K562 (cell line): ENCODE data around the gene HDAC10. TPM values are rescaled to one million over a fixed set of nuclear protein-coding genes. Genes with fewer than 3 reads are reported as not detected.

Experiments used
- ATAC-seq: fragments of 200-7000 bp; cut with Tn5 transposase; 3 replicates; pipeline ENCODE4 v1.9.1; 2020; ENCODE audit warnings: moderate library complexity
- BruUV-seq: library from RNA; stranded (reverse); fragments of 400-500 nt; replicated peaks from 2 replicates; lab custom pipeline; 2021; lab: Mats Ljungman, UMichigan
- CTCF ChIA-PET: fragments of 300-600 bp; formaldehyde crosslinking; extraction: SDS; loops from one replicate; lab custom pipeline; 2021; ENCODE audit warnings: low intra/inter-chr PET ratio; lab: Yijun Ruan, JAX
- POLR2A ChIA-PET: fragments of 300-600, 350-650 bp; sonication (Branson Sonifier 250); formaldehyde crosslinking; extraction: SDS; loops from one replicate; lab custom pipeline; 2021; ENCODE audit warnings: antibody characterized with exemption, inconsistent platforms; lab: Yijun Ruan, JAX
- DNase-seq, 4 experiments: peaks; one replicate each; pipeline versions ENCODE4 v3.0.0 to v3.0.0-alpha.2; 2011 to 2018; ENCODE audit warnings: low spot score in 3 of 4, mixed read lengths in 3 of 4; ENCODE audit errors: extremely low read depth in 1 of 4
- FAIRE-seq: peaks from 2 replicates; lab custom pipeline; 2011; peaks lifted over from hg19 to GRCh38; lab: Jason Lieb, UNC
- H2AFZ ChIP-seq: 2 replicates; pipeline ENCODE4 v1.6.0; 2011; ENCODE audit warnings: low read depth, low read length, control low read depth, inconsistent platforms
- H3K27ac ChIP-seq: fragments of 200-600 bp; 3 replicates; pipeline ENCODE4 v1.8.0; 2011; ENCODE audit warnings: low read depth, mild to moderate bottlenecking, control low read depth, inconsistent platforms, low read length, moderate library complexity, mixed read lengths; ENCODE audit errors: extremely low read depth
- H3K27me3 ChIP-seq, 2 experiments: fragments of 300-600 bp in 1 of 2; 2 replicates in 1 of 2; 3 replicates in 1 of 2; pipeline versions ENCODE4 v1.6.0 to v1.8.0; 2011; ENCODE audit warnings: inconsistent platforms in 2 of 2, low read length in 2 of 2, mild to moderate bottlenecking in 1 of 2, mixed read lengths in 1 of 2, moderate library complexity in 1 of 2; ENCODE audit not compliant: control insufficient read depth in 2 of 2, insufficient read depth in 2 of 2
- H3K36me3 ChIP-seq: fragments of 300-600 bp; 3 replicates; pipeline ENCODE4 v1.8.0; 2011; ENCODE audit warnings: mild to moderate bottlenecking, low read length, inconsistent platforms; ENCODE audit not compliant: control insufficient read depth, insufficient read depth
- H3K4me1 ChIP-seq, 2 experiments: fragments of 200-600 bp in 1 of 2; replicated peaks in 1 of 2; 2 replicates in 1 of 2; 3 replicates in 1 of 2; pipeline versions ENCODE4 v1.5.1 to v1.8.0; 2011; ENCODE audit warnings: inconsistent platforms in 2 of 2, low read length in 2 of 2, mild to moderate bottlenecking in 1 of 2, mixed read lengths in 1 of 2, moderate library complexity in 1 of 2; ENCODE audit not compliant: control insufficient read depth in 2 of 2, insufficient read depth in 2 of 2
- H3K4me2 ChIP-seq: 2 replicates; pipeline ENCODE4 v1.6.1; 2011; ENCODE audit warnings: low read length, control low read depth, inconsistent platforms, mixed read lengths; ENCODE audit not compliant: insufficient read depth
- H3K4me3 ChIP-seq: fragments of 200-600 bp; sonication (generic), shearing (Covaris generic); 2 replicates; pipeline ENCODE4 v1.5.1; 2016; ENCODE audit warnings: control low read depth, inconsistent platforms
- H3K79me2 ChIP-seq: fragments of 200-600 bp; 3 replicates; pipeline ENCODE4 v1.8.0; 2011; ENCODE audit warnings: low read length, inconsistent platforms; ENCODE audit not compliant: control insufficient read depth, insufficient read depth
- H3K9ac ChIP-seq, 2 experiments: 2 replicates each; pipeline versions ENCODE4 v1.6.0 to v1.6.1; 2011; ENCODE audit warnings: low read depth in 2 of 2, low read length in 2 of 2, control low read depth in 1 of 2, inconsistent platforms in 1 of 2, mild to moderate bottlenecking in 1 of 2, mixed read lengths in 1 of 2; ENCODE audit not compliant: insufficient read depth in 1 of 2
- H3K9me1 ChIP-seq: one replicate; pipeline ENCODE4 v1.6.0; 2011; ENCODE audit warnings: inconsistent platforms, mild to moderate bottlenecking, low read length, moderate library complexity; ENCODE audit not compliant: control insufficient read depth, insufficient read depth
- H3K9me3 ChIP-seq: replicated peaks from 2 replicates; pipeline ENCODE4 v1.5.1; 2011; ENCODE audit warnings: low read depth, low read length, inconsistent platforms; ENCODE audit not compliant: control insufficient read depth, insufficient read depth
- H4K20me1 ChIP-seq: replicated peaks from 2 replicates; pipeline ENCODE4 v1.6.1; 2011; ENCODE audit warnings: low read length, inconsistent platforms, mixed read lengths; ENCODE audit not compliant: control insufficient read depth, insufficient read depth
- ATF6 ChIP-seq: sonication (generic); formaldehyde crosslinking; IDR thresholded peaks from 2 replicates; pipeline ENCODE4 v1.4.0; 2020; ENCODE audit warnings: mild to moderate bottlenecking, missing genetic modification reagents
- CAMTA2 ChIP-seq: fragments of 250-450 bp; sonication (Bioruptor Pico); conservative IDR thresholded peaks from 2 replicates; pipeline ENCODE4 v1.5.1; 2022
- CBX2 ChIP-seq: fragments of 200-600 bp; sonication (generic); IDR thresholded peaks from one replicate; pipeline ENCODE4 v1.6.1; 2012; ENCODE audit warnings: mild to moderate bottlenecking, low read length, inconsistent platforms; ENCODE audit not compliant: insufficient read depth, poor library complexity, severe bottlenecking
- GMEB1 ChIP-seq: fragments of 250-450 bp; sonication (Bioruptor Pico); IDR thresholded peaks from 2 replicates; pipeline ENCODE4 v1.4.0; 2020; ENCODE audit warnings: mild to moderate bottlenecking
- HIVEP1 ChIP-seq: fragments of 250-450 bp; sonication (Bioruptor Pico); IDR thresholded peaks from 2 replicates; pipeline ENCODE4 v1.4.0; 2020; ENCODE audit warnings: mild to moderate bottlenecking
- PHF20 ChIP-seq: fragments of 450-650 bp; IDR thresholded peaks from 2 replicates; pipeline ENCODE4 v1.6.1; 2018; ENCODE audit not compliant: partially characterized antibody
- RBM25 ChIP-seq: fragments of 200-400 bp; formaldehyde crosslinking; IDR thresholded peaks from 2 replicates; pipeline ENCODE4 v1.6.1; 2018; ENCODE audit warnings: low read length, low read depth, moderate library complexity; ENCODE audit not compliant: severe bottlenecking
- RERE ChIP-seq: sonication (generic); formaldehyde crosslinking; IDR thresholded peaks from 2 replicates; pipeline ENCODE4 v1.8.0; 2023; ENCODE audit warnings: missing genetic modification reagents, mild to moderate bottlenecking, borderline replicate concordance
- TAF1 ChIP-seq: IDR thresholded peaks from 2 replicates; pipeline ENCODE4 v1.6.1; 2011; ENCODE audit warnings: mild to moderate bottlenecking, low read length, moderate library complexity; ENCODE audit not compliant: insufficient read depth, control insufficient read depth, severe bottlenecking; ENCODE audit errors: extremely low read depth
- YY1 ChIP-seq, 3 experiments: IDR thresholded peaks; 2 replicates each; pipeline ENCODE4 v1.6.1; 2011; ENCODE audit warnings: low read length in 2 of 3, mild to moderate bottlenecking in 2 of 3, moderate library complexity in 2 of 3, borderline replicate concordance in 1 of 3, control low read depth in 1 of 3, low read depth in 1 of 3; ENCODE audit not compliant: insufficient read depth in 3 of 3, insufficient replicate concordance in 2 of 3, control insufficient read depth in 1 of 3, insufficient read length in 1 of 3; ENCODE audit errors: extremely low read depth in 1 of 3
- ZNF165 ChIP-seq: fragments of 250-450 bp; sonication (Bioruptor Pico); IDR thresholded peaks from 2 replicates; pipeline ENCODE4 v1.4.0; 2020; ENCODE audit warnings: borderline replicate concordance
- ZNF24 ChIP-seq: fragments of 450-650 bp; IDR thresholded peaks from 2 replicates; pipeline ENCODE4 v1.6.1; 2016
- WGBS: fragments of 100-300 bp; shearing (Covaris generic); methylation state at CpG from one replicate; pipeline ENCODE4 v1.1.6; 2016; ENCODE audit warnings: low coverage, mixed read lengths; ENCODE audit not compliant: insufficient coverage; ENCODE audit errors: missing lambda C conversion rate; 5-methylcytosine and 5-hydroxymethylcytosine counted together
- in situ Hi-C: fragments of 300-500 bp; cut with MboI; formaldehyde crosslinking; loops from 4 replicates; pipeline ENCODE4 v1.15.0; 2018; ENCODE audit warnings: inconsistent platforms, mixed read lengths
- intact Hi-C: fragments of 100-400 bp; cut with micrococcal nuclease; formaldehyde crosslinking; loops from 2 replicates; pipeline ENCODE4 v1.14.2; 2022
- polyA plus RNA-seq, 8 experiments: library from polyadenylated mRNA; depleted of rRNA in 4 of 8; stranded (reverse) in 5 of 8; unstranded in 3 of 8; fragments of >200 nt; fragmentation: Nextera tagmentation in 2 of 8; fragmentation: Illumina TruSeq in 1 of 8; extraction: Ambion mirVana in 2 of 8; extraction: Trizol in 1 of 8; gene quantifications; 2 replicates each; pipeline versions ENCODE4 v1.2.1 to v1.2.3, GENCODE V29; 2011 to 2014; ENCODE audit warnings: inconsistent platforms in 1 of 8, missing spikeins in 1 of 8
- total RNA-seq, 7 experiments: library from RNA; depleted of rRNA in 6 of 7; stranded (reverse); fragments of >200 nt in 6 of 7; fragmentation: Illumina TruSeq in 2 of 7; extraction: Trizol in 2 of 7; gene quantifications; 2 replicates each; pipeline versions ENCODE4 v1.2.1 to v1.2.3, GENCODE V29; 2011 to 2021; ENCODE audit warnings: low replicate concordance in 1 of 7

The HDAC10 gene
- total and polyA plus RNA-seq, 9 of the 15 experiments (the other 6 are each of a cell fraction or from before 2014, with no cell fraction given): 0.10 to 44.2 (median 6.5) TPM

- H3K27ac ChIP-seq: no peak overlapping the region
- BruUV-seq: no TSS peak
- no peaks in the 10 kb centered on the region for H3K9me1 ChIP-seq
- intact Hi-C loops: no loop called here
- FAIRE-seq (no peak), ATAC-seq (no peak), DNase-seq (no peak)
- TF ChIP-seq HIVEP1: no peak
- no peak for TF ChIP-seq RBM25
- TF ChIP-seq CAMTA2: no peak
- no peak for TF ChIP-seq GMEB1
- no peak for TF ChIP-seq ATF6 (CRISPR knock-in tag)
- no peak for TF ChIP-seq YY1 (IDR thresholded peaks at IDR 0.05; ENCODE audit: borderline replicate concordance in 1 of 3, control insufficient read depth in 1 of 3, extremely low read depth in 1 of 3, insufficient read depth in 3 of 3, insufficient read length in 1 of 3, insufficient replicate concordance in 2 of 3, low read depth in 1 of 3, low read length in 2 of 3)
- TF ChIP-seq ZNF165 (CRISPR knock-in tag): no peak
- no peak for TF ChIP-seq PHF20
- no peak for TF ChIP-seq RERE (CRISPR knock-in tag)
- TF ChIP-seq TAF1: no peak
- no peak for TF ChIP-seq CBX2
- TF ChIP-seq ZNF24: no peak
- POLR2A ChIA-PET: interaction anchor here (1.0 to 2.2 kb wide), 2 partner anchors 9 to 95 kb away, joined by 3 to 5 read pairs; no protein-coding TSS in a partner anchor
- H3K4me3 ChIP-seq: no peak overlapping the region
- no peaks in the 10 kb centered on the region; the same call in 1 of the 2 replicates for H3K9me3 ChIP-seq
- 91% methylated on average over 7 of the region's 18 CpGs for WGBS
- H4K20me1 ChIP-seq: no peaks in the 10 kb centered on the region
- H3K9ac ChIP-seq: no peak overlapping the region
- H3K4me2 ChIP-seq: no peak overlapping the region
- H3K36me3 ChIP-seq: peaks cover 23% of the 10 kb centered on the region; the same call in 2 of the 3 replicates
- H3K27me3 ChIP-seq: no peaks in the 10 kb centered on the region
- CTCF ChIA-PET: no interaction called here
- H3K4me1 ChIP-seq: peaks cover 0 to 8% of the 10 kb centered on the region in 2 experiments; a peak in 2 of 5 replicates
- peaks cover 28% of the 10 kb centered on the region for H3K79me2 ChIP-seq
- in situ Hi-C loops: no loop called here
- no peak overlapping the region for H2AFZ ChIP-seq
Observed at GRCh38 chr22:50233223-50233622, 17.8 kb downstream of the HDAC10 start.
